PC-9 (cell line): ENCODE data around the gene TXNDC5. TPM values are rescaled to one million over a fixed set of nuclear protein-coding genes. Genes with fewer than 3 reads are reported as not detected.

Experiments
- BruUV-seq: library from RNA; stranded (reverse); fragments of 400-500 nt; replicated peaks from 2 replicates; lab custom pipeline; 2021; lab: Mats Ljungman, UMichigan
- CTCF ChIA-PET: fragments of 300-600 bp; sonication (Branson Sonifier 250); formaldehyde crosslinking; loops from one replicate; lab custom pipeline; 2022; ENCODE audit warnings: antibody characterized with exemption; lab: Charles Lee
- POLR2A ChIA-PET: fragments of 300-600 bp; sonication (Branson Sonifier 250); formaldehyde crosslinking; loops from one replicate; lab custom pipeline; 2022; ENCODE audit warnings: antibody characterized with exemption; ENCODE audit not compliant: unreplicated experiment; lab: Charles Lee
- DNase-seq, 2 experiments: peaks; one replicate each; pipeline versions ENCODE4 v3.0.0 to v3.0.0-alpha.2; 2015 to 2022; ENCODE audit warnings: mixed read lengths in 1 of 2
- H2AFZ ChIP-seq: fragments of 200-600 bp; sonication (generic); 2 replicates; pipeline ENCODE4 v1.8.1; 2017; ENCODE audit warnings: antibody characterized with exemption
- H3F3A ChIP-seq: fragments of 200-600 bp; sonication (generic); 2 replicates; pipeline ENCODE4 v1.8.1; 2017; ENCODE audit warnings: antibody characterized with exemption, mild to moderate bottlenecking, low read depth; ENCODE audit not compliant: insufficient read depth
- H3K27ac ChIP-seq: fragments of 200-600 bp; sonication (generic); 2 replicates; pipeline ENCODE4 v1.6.1; 2016; ENCODE audit warnings: mixed run types
- H3K27me3 ChIP-seq: fragments of 200-600 bp; sonication (generic); 2 replicates; pipeline ENCODE4 v1.6.1; 2016; ENCODE audit warnings: low read depth, mixed run types; ENCODE audit not compliant: insufficient read depth
- H3K36me3 ChIP-seq: fragments of 200-600 bp; sonication (generic); 2 replicates; pipeline ENCODE4 v1.6.1; 2016; ENCODE audit warnings: low read depth, mixed run types
- H3K4me1 ChIP-seq: fragments of 200-600 bp; sonication (generic); replicated peaks from 2 replicates; pipeline ENCODE4 v1.6.1; 2016; ENCODE audit warnings: mixed run types; ENCODE audit not compliant: insufficient read depth
- H3K4me2 ChIP-seq: fragments of 200-600 bp; sonication (generic); 2 replicates; pipeline ENCODE4 v1.6.1; 2017; ENCODE audit warnings: mixed run types
- H3K4me3 ChIP-seq: fragments of 200-600 bp; sonication (generic); 2 replicates; pipeline ENCODE4 v1.6.1; 2016; ENCODE audit warnings: mixed run types
- H3K79me2 ChIP-seq: fragments of 200-600 bp; sonication (generic); 2 replicates; pipeline ENCODE4 v1.6.1; 2017; ENCODE audit warnings: low read depth, mixed run types
- H3K9me2 ChIP-seq: fragments of 200-600 bp; sonication (generic); 2 replicates; pipeline ENCODE4 v1.8.1; 2017; ENCODE audit warnings: mild to moderate bottlenecking; ENCODE audit not compliant: insufficient read depth
- H3K9me3 ChIP-seq: fragments of 200-600 bp; sonication (generic); 2 replicates; pipeline ENCODE4 v1.8.1; 2016; ENCODE audit warnings: low read depth; ENCODE audit not compliant: insufficient read depth
- H4K20me1 ChIP-seq: fragments of 200-600 bp; sonication (generic); 2 replicates; pipeline ENCODE4 v1.8.1; 2017; ENCODE audit not compliant: insufficient read depth
- CTCF ChIP-seq: fragments of 200-600 bp; sonication (generic); conservative IDR thresholded peaks from 2 replicates; pipeline ENCODE4 v1.6.1; 2017; ENCODE audit warnings: mixed run types, antibody characterized with exemption, mild to moderate bottlenecking, moderate library complexity
- EZH2 ChIP-seq: fragments of 200-600 bp; sonication (generic); IDR thresholded peaks from 2 replicates; pipeline ENCODE4 v1.8.0; 2017; ENCODE audit warnings: antibody characterized with exemption, low read depth
- intact Hi-C: fragments of 100-400 bp; cut with micrococcal nuclease; formaldehyde crosslinking; loops from one replicate; pipeline ENCODE4 v1.10.0; 2022; ENCODE audit not compliant: unreplicated experiment
- total RNA-seq: library from RNA; stranded (reverse); gene quantifications from 2 replicates; pipeline ENCODE4 v1.2.3, GENCODE V29; 2021

The TXNDC5 gene
- total RNA-seq, 1 experiment from 2014 or later = 74.8 TPM

- no peak for DNase-seq
- no peaks in the 10 kb centered on the region for H3K9me2 ChIP-seq
- no peak overlapping the region for H3K4me2 ChIP-seq
- H4K20me1 ChIP-seq = no peaks in the 10 kb centered on the region
- CTCF ChIA-PET = no interaction called here
- H3K4me1 ChIP-seq = 0 out of 2 replicates have a peak, but pooled peaks cover 7% of the 10 kb centered on the region
- no peaks in the 10 kb centered on the region for H3K27me3 ChIP-seq
- H3K9me3 ChIP-seq = no peaks in the 10 kb centered on the region
- no peak overlapping the region for H3K27ac ChIP-seq
- no peaks in the 10 kb centered on the region for H3K36me3 ChIP-seq
- POLR2A ChIA-PET = no interaction called here
- H3F3A ChIP-seq = peaks cover 13% of the 10 kb centered on the region
- H3K4me3 ChIP-seq = no peak overlapping the region
- intact Hi-C loops = loop anchor here (5.0 kb wide), 1 partner anchor 187 kb away; the partner anchor contains the start of gene BMP6
- TF ChIP-seq EZH2 = no peak
- TF ChIP-seq CTCF = no peak
- H2AFZ ChIP-seq = no peak overlapping the region
- peaks cover 5% of the 10 kb centered on the region for H3K79me2 ChIP-seq
- no TSS peak for BruUV-seq
Observed at GRCh38 chr6:7914311-7914710, 3.7 kb upstream of the TXNDC5 start.

GRCh38 chr6:7912736-7913517, 2.3 kb upstream of the TXNDC5 start:
- no TSS peak for BruUV-seq
- DNase-seq = no peak
- intact Hi-C loops = loop anchor here (5.0 kb wide), 1 partner anchor 186 kb away; the partner anchor contains the start of gene BMP6
- H3K4me3 ChIP-seq = no peak overlapping the region
- H4K20me1 ChIP-seq = peaks cover 7% of the 10 kb centered on the region; the same call in 1 of the 2 replicates
- ChIA-PET POLR2A (no interaction called here), CTCF (no interaction called here)
- no peak overlapping the region for H3K4me2 ChIP-seq
- H3K79me2 ChIP-seq = peaks cover 19% of the 10 kb centered on the region
- peaks cover 14% of the 10 kb centered on the region; the same call in 1 of the 2 replicates for H3K4me1 ChIP-seq
- H2AFZ ChIP-seq = no peak overlapping the region
- no peaks in the 10 kb centered on the region for H3K36me3 ChIP-seq
- no peak for TF ChIP-seq CTCF
- H3K27me3 ChIP-seq = no peaks in the 10 kb centered on the region
- H3K9me2 ChIP-seq = no peaks in the 10 kb centered on the region
- H3K27ac ChIP-seq = no peak overlapping the region
- H3F3A ChIP-seq = peaks cover 13% of the 10 kb centered on the region
- no peaks in the 10 kb centered on the region for H3K9me3 ChIP-seq

DNA sequence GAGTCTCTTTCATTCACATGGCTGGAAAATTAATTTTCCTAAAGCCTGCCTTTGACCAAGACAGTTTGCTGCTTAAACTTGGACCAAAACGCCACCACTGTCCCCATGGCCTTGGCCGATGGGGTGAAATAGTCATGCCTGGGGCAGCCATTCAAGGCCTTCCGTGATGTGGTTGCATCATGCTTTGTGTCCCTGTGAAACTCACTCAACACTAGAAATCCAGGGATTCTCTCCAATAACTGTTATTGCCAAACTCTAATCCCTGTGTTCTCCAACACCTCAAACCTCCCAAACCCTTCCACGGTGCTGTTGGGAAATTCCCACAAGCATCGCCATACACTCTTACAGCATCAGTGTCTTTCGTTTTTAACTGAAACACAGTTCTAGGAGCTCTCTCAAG, 1.4 kb upstream of the TXNDC5 start:
- Histone ChIP-seq H3K27ac (no peak overlapping the region), H3K36me3 (no peaks in the 10 kb centered on the region), H2AFZ (no peak overlapping the region), H3K9me2 (no peaks in the 10 kb centered on the region), H3K27me3 (no peaks in the 10 kb centered on the region), H3F3A (peaks cover 13% of the 10 kb centered on the region), H3K4me1 (peaks cover 14% of the 10 kb centered on the region; the same call in 1 of the 2 replicates), H3K9me3 (no peaks in the 10 kb centered on the region), H4K20me1 (peaks cover 9% of the 10 kb centered on the region; the same call in 1 of the 2 replicates), H3K79me2 (peaks cover 28% of the 10 kb centered on the region), H3K4me3 (no peak overlapping the region), H3K4me2 (no peak overlapping the region)
- no peak for TF ChIP-seq EZH2
- DNase-seq = no peak
- CTCF ChIA-PET = no interaction called here
- POLR2A ChIA-PET = no interaction called here
- BruUV-seq = no TSS peak
- intact Hi-C loops = loop anchor here (5.0 kb wide), 1 partner anchor 185 kb away; the partner anchor contains the start of gene BMP6
